B cell (primary cell): Measurements from ENCODE around the gene SYNC.

Source experiments
- CTCF ChIP-seq: fragments of 200-600 bp; IDR thresholded peaks from one replicate; pipeline ENCODE4 v1.8.0; 2022; ENCODE audit warnings: antibody characterized with exemption, mild to moderate bottlenecking
- EZH2 ChIP-seq: IDR thresholded peaks from 2 replicates; pipeline ENCODE4 v1.6.1; 2012; ENCODE audit warnings: borderline replicate concordance, low read depth, mild to moderate bottlenecking, moderate library complexity, low read length; ENCODE audit not compliant: insufficient read depth, poor library complexity, severe bottlenecking

DNA sequence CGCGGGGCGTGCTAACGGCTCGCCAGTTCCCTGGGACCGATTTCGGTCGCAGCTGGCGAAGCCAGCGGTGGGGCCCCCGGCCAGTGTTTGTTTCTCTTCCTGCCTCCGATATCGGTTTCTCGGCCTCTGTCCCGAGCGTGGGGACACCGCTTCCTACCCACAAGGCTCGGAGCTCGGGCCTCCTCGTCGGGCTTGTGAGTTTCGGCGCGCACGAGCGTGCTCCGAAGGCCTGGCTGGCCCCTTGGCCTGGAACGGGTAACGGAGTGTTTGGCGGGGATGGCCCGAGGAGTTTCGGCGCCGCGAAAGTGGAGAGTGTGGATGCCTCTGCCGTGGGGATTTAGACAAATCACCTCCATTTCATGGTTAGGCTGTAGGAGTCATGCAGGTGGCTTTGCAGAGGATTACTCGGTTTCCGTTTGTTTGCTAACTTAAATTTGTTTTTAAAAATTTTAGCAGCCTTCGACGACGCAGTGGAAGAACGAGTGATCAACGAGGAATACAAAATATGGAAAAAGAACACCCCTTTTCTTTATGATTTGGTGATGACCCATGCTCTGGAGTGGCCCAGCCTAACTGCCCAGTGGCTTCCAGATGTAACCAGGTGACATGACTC is 51.0 kb downstream of the SYNC start:
- TF ChIP-seq CTCF: no peak
- no peak for TF ChIP-seq EZH2
